Measurements from ENCODE around the gene TP53TG5.

GRCh38 chr20:45366192-45366591 is 11.9 kb downstream of the TP53TG5 start:
- no peak for TF ChIP-seq CTCF (IDR thresholded peaks at IDR 0.05)
- TF ChIP-seq TCF7L2 (IDR thresholded peaks at IDR 0.05; ENCODE audit: low read depth, low read length), result no peak
- TF ChIP-seq POLR2AphosphoS5 (IDR thresholded peaks at IDR 0.05; ENCODE audit: low read depth, low read length), result no peak
- no peak for TF ChIP-seq SIN3A (IDR thresholded peaks at IDR 0.05; ENCODE audit: borderline replicate concordance, insufficient read depth, low read depth, low read length)
- no peak for TF ChIP-seq REST (IDR thresholded peaks at IDR 0.05; ENCODE audit: insufficient read depth in 1 of 2, low read depth in 2 of 2, low read length in 1 of 2)

All from Panc1 (cell line).